Measurements from ENCODE around the gene FILIP1L.

Gene FILIP1L

GRCh38 chr3:99965681-99966408 lies 148.5 kb downstream of the FILIP1L start:
- Histone ChIP-seq H3K27ac (ENCODE audit: low read length) (no peak overlapping the region), H4K20me1 (ENCODE audit: insufficient read depth, low read length) (no peaks in the 10 kb centered on the region), H3K79me2 (ENCODE audit: insufficient read depth, low read length) (no peaks in the 10 kb centered on the region), H3K4me2 (ENCODE audit: insufficient read depth, low read length) (no peak overlapping the region), H3K9ac (ENCODE audit: low read depth, low read length) (no peak overlapping the region), H3K4me3 (ENCODE audit: low read depth in 1 of 2, low read length in 2 of 2) (no peak overlapping the region), H3K9me3 (ENCODE audit: insufficient read depth, low read length, severe bottlenecking) (no peaks in the 10 kb centered on the region), H3K36me3 (ENCODE audit: insufficient read depth, low read length) (no peaks in the 10 kb centered on the region), H3K27me3 (ENCODE audit: insufficient read depth, low read length, poor library complexity) (no peaks in the 10 kb centered on the region), H3K4me1 (ENCODE audit: insufficient read depth, low read length) (no peaks in the 10 kb centered on the region), H2AFZ (ENCODE audit: low read depth, low read length) (no peak overlapping the region)
- ATAC-seq (ENCODE audit: insufficient read depth, low read depth), result no peak
- TF ChIP-seq CTCF (IDR thresholded peaks at IDR 0.05; ENCODE audit: borderline replicate concordance, extremely low read depth, low read length, poor library complexity, severe bottlenecking), result no peak
- no peak for TF ChIP-seq EZH2 (IDR thresholded peaks at IDR 0.05; ENCODE audit: borderline replicate concordance, low read depth, low read length, severe bottlenecking)
- no peak for DNase-seq

- no peak overlapping the region for H3K4me3 ChIP-seq (ENCODE audit: low read depth in 1 of 2, low read length in 2 of 2)
- DNase-seq, result no peak
- H3K36me3 ChIP-seq (ENCODE audit: insufficient read depth, low read length), result no peaks in the 10 kb centered on the region
- TF ChIP-seq CTCF (IDR thresholded peaks at IDR 0.05; ENCODE audit: borderline replicate concordance, extremely low read depth, low read length, poor library complexity, severe bottlenecking), result no peak
- no peak for TF ChIP-seq EZH2 (IDR thresholded peaks at IDR 0.05; ENCODE audit: borderline replicate concordance, low read depth, low read length, severe bottlenecking)
- H2AFZ ChIP-seq (ENCODE audit: low read depth, low read length), result no peak overlapping the region
- no peak overlapping the region for H3K9ac ChIP-seq (ENCODE audit: low read depth, low read length)
- no peak overlapping the region for H3K4me2 ChIP-seq (ENCODE audit: insufficient read depth, low read length)
- no peaks in the 10 kb centered on the region for H3K27me3 ChIP-seq (ENCODE audit: insufficient read depth, low read length, poor library complexity)
- no peak for ATAC-seq (ENCODE audit: insufficient read depth, low read depth)
- H3K4me1 ChIP-seq (ENCODE audit: insufficient read depth, low read length), result no peaks in the 10 kb centered on the region
- no peaks in the 10 kb centered on the region for H4K20me1 ChIP-seq (ENCODE audit: insufficient read depth, low read length)
- no peaks in the 10 kb centered on the region for H3K79me2 ChIP-seq (ENCODE audit: insufficient read depth, low read length)
- H3K9me3 ChIP-seq (ENCODE audit: insufficient read depth, low read length, severe bottlenecking), result no peaks in the 10 kb centered on the region
- no peak overlapping the region for H3K27ac ChIP-seq (ENCODE audit: low read length)
These were observed 149.2 kb downstream of the FILIP1L start for GRCh38 chr3:99965077-99965476.

GRCh38 chr3:99962703-99963102 lies 151.6 kb downstream of the FILIP1L start:
- Histone ChIP-seq H2AFZ (ENCODE audit: low read depth, low read length) (no peak overlapping the region), H3K36me3 (ENCODE audit: insufficient read depth, low read length) (no peaks in the 10 kb centered on the region)

More at GRCh38 chr3:99962703-99963102, 151.6 kb downstream of the FILIP1L start:
- H3K9me3 ChIP-seq (ENCODE audit: insufficient read depth, low read length, severe bottlenecking), result no peaks in the 10 kb centered on the region
- no peaks in the 10 kb centered on the region for H3K27me3 ChIP-seq (ENCODE audit: insufficient read depth, low read length, poor library complexity)
- H3K4me3 ChIP-seq (ENCODE audit: low read depth in 1 of 2, low read length in 2 of 2), result no peak overlapping the region
- TF ChIP-seq EZH2 (IDR thresholded peaks at IDR 0.05; ENCODE audit: borderline replicate concordance, low read depth, low read length, severe bottlenecking) (no peak), CTCF (IDR thresholded peaks at IDR 0.05; ENCODE audit: borderline replicate concordance, extremely low read depth, low read length, poor library complexity, severe bottlenecking) (no peak)
- H3K4me1 ChIP-seq (ENCODE audit: insufficient read depth, low read length), result no peaks in the 10 kb centered on the region
- H3K9ac ChIP-seq (ENCODE audit: low read depth, low read length), result no peak overlapping the region
- H4K20me1 ChIP-seq (ENCODE audit: insufficient read depth, low read length), result no peaks in the 10 kb centered on the region
- no peak for ATAC-seq (ENCODE audit: insufficient read depth, low read depth)
- no peak overlapping the region for H3K4me2 ChIP-seq (ENCODE audit: insufficient read depth, low read length)
- DNase-seq, result no peak
- no peak overlapping the region for H3K27ac ChIP-seq (ENCODE audit: low read length)
- no peaks in the 10 kb centered on the region for H3K79me2 ChIP-seq (ENCODE audit: insufficient read depth, low read length)
